Cardiac fibroblast (primary cell): Measurements from ENCODE around the gene YTHDC2.
A peak's percentile ranks its signal among the peaks of the same experiment; 100 is the strongest.

ENCODE experiments used
- DNase-seq, 2 donors: peaks; one replicate each; pipeline versions ENCODE4 v3.0.0 to v3.0.0-alpha.2; 2010; ENCODE audit warnings: low read depth in 2 of 2
- H3K4me3 ChIP-seq, 2 donors: replicated peaks in 1 of 2; 1 replicate in 1 of 2; 2 replicates in 1 of 2; pipeline ENCODE4 v1.5.1; 2011; ENCODE audit warnings: low read depth in 2 of 2, low read length in 2 of 2, mild to moderate bottlenecking in 2 of 2, moderate library complexity in 1 of 2
- TF ChIP-seq, protein P1 (sequence below): IDR thresholded peaks from one replicate; pipeline ENCODE4 v1.5.1; 2011; ENCODE audit warnings: low read depth, mild to moderate bottlenecking, low read length, inconsistent platforms

YTHDC2 gene

DNA sequence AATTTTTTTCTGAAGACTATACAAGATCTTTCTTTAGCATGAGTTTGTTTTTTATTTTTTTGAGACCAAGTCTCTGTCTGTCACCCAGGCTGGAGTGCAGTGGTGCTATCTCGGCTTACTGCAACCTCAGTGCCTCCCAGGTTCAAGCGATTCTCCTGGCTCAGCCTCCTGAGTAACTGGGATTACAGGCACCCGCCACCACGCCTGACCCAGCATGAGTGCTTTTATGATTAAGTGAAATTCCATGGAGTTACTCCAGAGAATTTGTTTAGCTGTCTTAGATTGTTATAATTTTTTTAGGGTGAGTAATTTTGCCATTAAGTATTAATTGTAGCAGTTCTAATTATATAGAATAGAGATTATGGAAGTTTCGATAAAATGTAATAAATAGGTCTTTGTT lies 14.3 kb downstream of the YTHDC2 start:
- DNase-seq, result no peak
- TF ChIP-seq, protein P1, sequence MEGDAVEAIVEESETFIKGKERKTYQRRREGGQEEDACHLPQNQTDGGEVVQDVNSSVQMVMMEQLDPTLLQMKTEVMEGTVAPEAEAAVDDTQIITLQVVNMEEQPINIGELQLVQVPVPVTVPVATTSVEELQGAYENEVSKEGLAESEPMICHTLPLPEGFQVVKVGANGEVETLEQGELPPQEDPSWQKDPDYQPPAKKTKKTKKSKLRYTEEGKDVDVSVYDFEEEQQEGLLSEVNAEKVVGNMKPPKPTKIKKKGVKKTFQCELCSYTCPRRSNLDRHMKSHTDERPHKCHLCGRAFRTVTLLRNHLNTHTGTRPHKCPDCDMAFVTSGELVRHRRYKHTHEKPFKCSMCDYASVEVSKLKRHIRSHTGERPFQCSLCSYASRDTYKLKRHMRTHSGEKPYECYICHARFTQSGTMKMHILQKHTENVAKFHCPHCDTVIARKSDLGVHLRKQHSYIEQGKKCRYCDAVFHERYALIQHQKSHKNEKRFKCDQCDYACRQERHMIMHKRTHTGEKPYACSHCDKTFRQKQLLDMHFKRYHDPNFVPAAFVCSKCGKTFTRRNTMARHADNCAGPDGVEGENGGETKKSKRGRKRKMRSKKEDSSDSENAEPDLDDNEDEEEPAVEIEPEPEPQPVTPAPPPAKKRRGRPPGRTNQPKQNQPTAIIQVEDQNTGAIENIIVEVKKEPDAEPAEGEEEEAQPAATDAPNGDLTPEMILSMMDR, result no peak
- no peak overlapping the region for H3K4me3 ChIP-seq

DNA sequence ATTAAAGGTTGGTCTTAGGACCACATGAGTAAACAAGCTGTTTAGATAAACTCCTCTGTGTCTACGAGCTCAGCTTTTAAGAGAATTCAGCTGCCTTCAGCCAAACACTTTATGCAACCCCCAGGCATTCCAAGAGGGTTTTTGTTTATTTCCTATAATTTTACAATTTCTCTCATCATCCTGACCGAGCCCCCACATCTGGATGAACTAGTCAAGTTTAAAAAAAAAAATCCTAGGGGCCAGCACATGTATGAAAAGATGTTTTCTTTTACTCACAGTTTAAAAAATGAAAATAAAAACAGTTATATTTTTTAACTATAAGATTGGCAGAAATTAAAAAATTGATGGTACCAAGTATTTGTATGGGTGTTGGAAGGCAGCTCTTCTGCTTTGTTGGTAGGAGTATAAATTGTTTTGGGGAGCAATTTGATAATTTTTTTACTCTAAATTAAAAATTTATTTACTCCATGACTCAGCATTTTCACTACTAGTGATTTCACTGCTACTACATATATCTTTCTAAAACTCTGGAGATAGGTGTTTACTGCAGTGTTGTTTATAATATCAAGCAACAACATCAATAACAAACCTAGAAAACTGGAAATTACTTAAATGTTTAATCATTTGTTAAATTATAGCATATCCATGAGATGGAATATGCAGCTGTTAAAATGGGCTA lies 18.1 kb downstream of the YTHDC2 start:
- TF ChIP-seq, protein P1, result no peak
- H3K4me3 ChIP-seq, result no peak overlapping the region
- no peak for DNase-seq

DNA sequence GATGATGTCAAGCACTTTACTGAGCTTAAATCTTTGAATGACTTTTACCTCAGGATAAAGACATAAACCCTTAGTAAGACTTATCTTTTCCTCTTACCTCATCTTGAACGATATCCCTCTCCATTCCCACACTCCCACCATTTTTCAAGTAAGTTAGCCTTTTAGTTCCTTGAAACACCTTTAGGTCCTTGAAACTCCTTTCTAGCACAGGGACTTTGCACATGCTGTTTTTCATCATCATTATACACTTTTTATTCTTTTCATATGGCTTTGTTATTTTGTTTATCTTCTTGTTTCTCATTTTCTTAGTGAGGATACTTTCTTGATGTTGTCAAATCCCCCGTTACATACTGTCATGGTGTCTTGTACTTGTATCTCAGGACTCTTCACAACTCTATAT lies 24.8 kb downstream of the YTHDC2 start:
- TF ChIP-seq, protein P1, result no peak
- H3K4me3 ChIP-seq, result no peak overlapping the region
- DNase-seq, result no peak

DNA sequence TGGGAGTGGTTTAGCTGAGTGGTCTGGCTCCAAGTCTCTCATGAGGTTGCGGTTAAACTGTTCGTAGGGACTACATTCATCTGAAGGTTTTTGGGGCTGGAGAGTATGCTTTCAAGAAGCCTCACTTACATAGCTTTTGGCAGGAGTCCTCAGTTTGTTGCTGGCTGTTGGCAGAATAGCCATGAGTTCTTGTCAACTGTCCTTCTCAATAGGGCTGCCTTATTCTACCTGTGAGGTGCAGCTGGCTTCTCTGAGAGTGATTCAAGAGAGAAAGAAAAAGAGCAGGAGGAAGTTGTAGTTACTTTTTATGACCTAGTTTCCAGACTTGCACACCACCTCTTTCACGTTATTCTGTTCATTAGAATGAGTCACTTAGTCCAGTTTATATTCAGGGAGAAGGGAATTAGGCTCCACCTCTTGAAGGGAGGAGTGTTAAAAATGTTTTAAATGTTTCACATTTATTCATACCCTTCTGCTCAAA lies 33.2 kb downstream of the YTHDC2 start:
- TF ChIP-seq, protein P1, result no peak
- DNase-seq, result peak; percentile 30 to 63
- no peak overlapping the region for H3K4me3 ChIP-seq

DNA sequence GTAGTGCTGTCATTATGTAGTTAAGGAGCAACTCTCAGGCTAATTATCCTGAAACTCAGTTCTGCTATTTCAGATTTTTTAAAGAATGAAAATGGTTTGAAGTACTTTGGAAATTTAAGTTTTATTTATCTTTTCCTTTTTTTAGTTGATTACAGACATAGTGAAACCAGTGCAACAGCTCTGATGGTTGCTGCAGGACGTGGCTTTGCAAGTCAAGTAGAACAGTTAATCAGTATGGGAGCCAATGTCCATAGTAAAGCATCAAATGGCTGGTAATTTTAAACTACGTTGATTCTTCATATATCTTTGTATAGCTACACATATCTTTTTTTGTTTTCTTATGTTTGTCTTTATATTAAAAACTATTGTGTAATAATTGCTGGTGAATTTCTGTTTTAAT lies 34.9 kb downstream of the YTHDC2 start:
- H3K4me3 ChIP-seq, result no peak overlapping the region
- TF ChIP-seq, protein P1, result no peak
- DNase-seq, result no peak

DNA sequence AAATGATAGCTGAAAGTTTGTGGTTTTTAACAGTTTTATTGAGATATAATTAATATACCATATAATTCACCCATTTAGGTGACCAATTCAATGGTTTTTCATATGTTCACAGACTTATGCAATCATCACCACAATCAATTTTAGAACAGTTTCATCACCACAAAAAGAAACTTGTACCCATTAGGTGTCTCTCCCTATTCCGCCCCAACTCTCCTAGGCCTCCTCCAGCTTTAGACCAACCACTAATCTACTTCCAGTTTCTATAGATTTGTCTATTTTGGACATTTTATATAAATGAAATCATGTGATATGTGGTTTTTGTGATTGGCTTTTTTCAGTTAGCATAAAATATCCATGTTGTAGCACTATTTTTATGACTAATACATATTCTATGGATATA lies 38.6 kb downstream of the YTHDC2 start:
- TF ChIP-seq, protein P1, result no peak
- H3K4me3 ChIP-seq, result no peak overlapping the region
- no peak for DNase-seq

DNA sequence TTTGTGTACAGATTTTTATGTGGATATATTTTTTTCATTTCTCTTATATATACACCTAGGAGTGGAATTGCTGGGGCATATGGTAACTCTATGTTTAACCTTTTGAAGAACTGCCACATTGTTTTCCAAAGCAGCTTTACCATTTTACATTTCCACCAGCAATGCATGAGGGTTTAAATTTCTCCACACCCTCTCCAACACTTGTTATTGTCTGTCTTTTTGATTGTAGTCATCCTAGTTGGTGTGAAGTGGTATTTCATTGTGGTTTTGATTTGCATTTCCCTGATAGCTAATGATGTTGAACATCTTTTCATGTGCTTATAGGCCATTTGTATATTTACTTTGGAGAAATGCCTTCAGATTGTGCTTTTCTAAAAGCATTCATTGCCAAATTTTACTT lies 39.1 kb downstream of the YTHDC2 start:
- DNase-seq, result no peak
- TF ChIP-seq, protein P1, result no peak
- H3K4me3 ChIP-seq, result no peak overlapping the region
